ENCODE data around the gene CHST3.

DNA sequence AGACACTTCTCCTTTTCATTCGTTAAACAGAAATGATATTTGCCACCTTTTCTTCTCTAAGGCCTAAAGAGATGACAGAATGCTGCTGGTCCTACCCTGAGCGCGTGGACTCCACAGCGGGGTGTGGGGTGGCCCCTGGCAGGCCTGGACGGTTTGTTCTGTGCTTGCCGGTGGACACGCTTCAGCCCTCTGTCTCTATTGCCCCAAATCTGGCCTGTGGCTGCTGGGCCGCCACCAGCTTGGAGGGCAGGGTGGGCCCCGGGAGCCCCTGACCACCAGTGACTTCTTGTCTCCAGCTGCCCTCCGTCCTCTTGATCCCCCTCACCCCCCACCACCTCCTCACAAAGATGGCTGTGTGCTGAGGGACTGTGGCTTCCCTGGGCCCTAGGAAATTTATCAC is 5.7 kb downstream of the CHST3 start:
- TF ChIP-seq, protein P1, sequence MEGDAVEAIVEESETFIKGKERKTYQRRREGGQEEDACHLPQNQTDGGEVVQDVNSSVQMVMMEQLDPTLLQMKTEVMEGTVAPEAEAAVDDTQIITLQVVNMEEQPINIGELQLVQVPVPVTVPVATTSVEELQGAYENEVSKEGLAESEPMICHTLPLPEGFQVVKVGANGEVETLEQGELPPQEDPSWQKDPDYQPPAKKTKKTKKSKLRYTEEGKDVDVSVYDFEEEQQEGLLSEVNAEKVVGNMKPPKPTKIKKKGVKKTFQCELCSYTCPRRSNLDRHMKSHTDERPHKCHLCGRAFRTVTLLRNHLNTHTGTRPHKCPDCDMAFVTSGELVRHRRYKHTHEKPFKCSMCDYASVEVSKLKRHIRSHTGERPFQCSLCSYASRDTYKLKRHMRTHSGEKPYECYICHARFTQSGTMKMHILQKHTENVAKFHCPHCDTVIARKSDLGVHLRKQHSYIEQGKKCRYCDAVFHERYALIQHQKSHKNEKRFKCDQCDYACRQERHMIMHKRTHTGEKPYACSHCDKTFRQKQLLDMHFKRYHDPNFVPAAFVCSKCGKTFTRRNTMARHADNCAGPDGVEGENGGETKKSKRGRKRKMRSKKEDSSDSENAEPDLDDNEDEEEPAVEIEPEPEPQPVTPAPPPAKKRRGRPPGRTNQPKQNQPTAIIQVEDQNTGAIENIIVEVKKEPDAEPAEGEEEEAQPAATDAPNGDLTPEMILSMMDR (IDR thresholded peaks at IDR 0.05 in 8 of 11, conservative IDR thresholded peaks at IDR 0.05 in 3 of 11) = no peak
- no peak for TF ChIP-seq POLR2A (IDR thresholded peaks at IDR 0.05)

All from spleen (tissue), 7 donors.